Uterus (tissue), 2 donors: ENCODE measurements around the gene HOMEZ.
A peak's percentile ranks its signal among the peaks of the same experiment; 100 is the strongest.

Source experiments
- POLR2A ChIP-seq, 2 donors: fragments of 450-650 bp; IDR thresholded peaks; one replicate each; pipeline ENCODE4 v1.6.1; 2016; ENCODE audit warnings: antibody characterized with exemption in 2 of 2, mild to moderate bottlenecking in 1 of 2, moderate library complexity in 1 of 2
- TF ChIP-seq, protein P1 (sequence below), 4 experiments: fragments of 200-600 bp in 2 of 4; fragments of 450-650 bp in 2 of 4; sonication (generic) in 2 of 4; IDR thresholded peaks; one replicate each; pipeline ENCODE4 v1.5.1; 2016 to 2019; ENCODE audit warnings: antibody characterized with exemption in 4 of 4, mild to moderate bottlenecking in 2 of 4, moderate library complexity in 1 of 4

DNA sequence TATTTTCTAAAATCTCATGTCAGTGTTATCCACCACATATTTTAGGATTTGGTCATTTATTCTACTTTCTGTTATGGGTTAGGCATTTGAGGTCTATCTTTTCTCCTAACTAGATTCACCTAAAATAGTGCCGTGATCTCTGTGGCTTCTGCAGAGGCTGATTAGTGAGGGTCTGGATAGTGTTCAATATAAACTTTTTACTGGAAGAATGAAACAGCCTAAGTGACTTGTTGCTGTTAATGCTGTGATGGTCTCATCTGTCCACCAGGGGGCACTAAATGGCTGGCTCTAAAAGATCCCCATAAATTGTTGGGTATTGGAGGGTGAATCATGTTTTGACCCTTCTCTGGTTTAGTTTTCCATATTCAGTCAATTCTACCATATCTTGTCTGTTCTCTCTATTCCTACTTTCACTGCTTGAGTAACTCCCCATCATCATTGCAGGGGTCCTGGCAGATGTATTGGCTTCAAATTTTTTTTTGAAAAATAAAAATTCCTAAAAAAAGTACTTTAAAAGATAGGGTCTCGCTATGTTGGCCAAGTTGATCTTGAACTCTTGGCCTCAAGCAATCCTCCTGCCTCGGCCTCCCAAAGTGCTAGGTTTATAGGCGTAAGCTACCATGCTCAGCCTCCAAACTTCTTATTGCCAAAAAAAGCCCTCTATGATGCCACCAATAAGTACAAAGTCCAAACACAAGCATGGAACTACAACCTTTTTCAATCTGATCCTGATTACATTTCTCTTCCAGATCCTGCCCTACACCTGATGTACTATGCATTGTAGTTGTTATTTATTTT lies 42.2 kb upstream of the HOMEZ start:
- TF ChIP-seq POLR2A (IDR thresholded peaks at IDR 0.05) = no peak
- TF ChIP-seq, protein P1, sequence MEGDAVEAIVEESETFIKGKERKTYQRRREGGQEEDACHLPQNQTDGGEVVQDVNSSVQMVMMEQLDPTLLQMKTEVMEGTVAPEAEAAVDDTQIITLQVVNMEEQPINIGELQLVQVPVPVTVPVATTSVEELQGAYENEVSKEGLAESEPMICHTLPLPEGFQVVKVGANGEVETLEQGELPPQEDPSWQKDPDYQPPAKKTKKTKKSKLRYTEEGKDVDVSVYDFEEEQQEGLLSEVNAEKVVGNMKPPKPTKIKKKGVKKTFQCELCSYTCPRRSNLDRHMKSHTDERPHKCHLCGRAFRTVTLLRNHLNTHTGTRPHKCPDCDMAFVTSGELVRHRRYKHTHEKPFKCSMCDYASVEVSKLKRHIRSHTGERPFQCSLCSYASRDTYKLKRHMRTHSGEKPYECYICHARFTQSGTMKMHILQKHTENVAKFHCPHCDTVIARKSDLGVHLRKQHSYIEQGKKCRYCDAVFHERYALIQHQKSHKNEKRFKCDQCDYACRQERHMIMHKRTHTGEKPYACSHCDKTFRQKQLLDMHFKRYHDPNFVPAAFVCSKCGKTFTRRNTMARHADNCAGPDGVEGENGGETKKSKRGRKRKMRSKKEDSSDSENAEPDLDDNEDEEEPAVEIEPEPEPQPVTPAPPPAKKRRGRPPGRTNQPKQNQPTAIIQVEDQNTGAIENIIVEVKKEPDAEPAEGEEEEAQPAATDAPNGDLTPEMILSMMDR (IDR thresholded peaks at IDR 0.05) = peak; percentile 81 to 86 (median 84)
